Inferior parietal cortex (tissue), 1 donor: ENCODE measurements around the gene POLR2F.
"Not testable (repeated sequence)": the region's sequence is repeated elsewhere in the genome, so short reads cannot be mapped to it uniquely, and the experiment has no call there.

ENCODE experiments used
- DNase-seq: peaks from one replicate; pipeline ENCODE4 v3.0.0-alpha.2; 2016; ENCODE audit errors: extremely low spot score

Gene POLR2F

DNA sequence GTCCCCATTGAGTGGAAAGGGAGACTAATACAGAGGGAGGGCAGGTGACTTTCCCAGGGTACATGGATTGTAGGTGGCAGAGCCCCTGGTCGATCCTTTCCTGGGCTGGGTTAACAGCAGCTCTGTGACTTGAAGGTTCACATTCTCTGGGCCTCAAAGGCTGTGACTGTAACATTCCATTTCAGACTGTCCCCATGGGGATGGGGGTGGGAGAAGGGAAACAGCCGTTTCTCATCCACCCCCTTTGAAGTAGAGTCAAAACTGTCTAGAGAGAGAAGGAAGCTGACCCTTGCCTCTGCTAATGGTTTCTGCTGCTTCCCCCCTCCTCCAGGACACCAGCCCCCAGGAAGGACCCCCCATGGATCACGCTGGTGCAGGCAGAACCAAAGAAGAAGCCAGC is 28.2 kb upstream of the POLR2F start:
- DNase-seq = no peak

GRCh38 chr22:37925767-37926166 is 27.7 kb upstream of the POLR2F start:
- no peak for DNase-seq

DNA sequence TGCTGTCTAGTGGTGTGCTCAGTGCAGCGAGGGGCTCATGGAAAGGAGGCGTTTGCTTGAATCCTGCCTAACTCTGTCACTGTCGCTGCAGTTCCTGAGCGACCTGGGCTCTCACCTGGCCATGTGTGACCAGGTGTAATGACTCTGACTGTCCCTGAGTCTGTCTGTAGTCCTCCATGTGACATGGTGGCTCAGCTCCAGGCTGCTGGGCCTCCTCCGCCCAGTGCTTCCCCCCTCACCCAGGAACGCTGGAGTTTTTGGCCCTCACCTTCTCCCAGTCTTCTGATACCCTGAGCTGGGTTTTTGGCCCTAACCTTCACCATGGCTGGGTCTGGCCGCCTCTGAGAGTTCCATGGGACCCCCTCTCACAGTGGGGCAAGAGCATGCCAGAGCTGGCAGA is 27.1 kb upstream of the POLR2F start:
- no peak for DNase-seq

- no peak for DNase-seq
These were observed 26.5 kb upstream of the POLR2F start for GRCh38 chr22:37926771-37927636.

DNA sequence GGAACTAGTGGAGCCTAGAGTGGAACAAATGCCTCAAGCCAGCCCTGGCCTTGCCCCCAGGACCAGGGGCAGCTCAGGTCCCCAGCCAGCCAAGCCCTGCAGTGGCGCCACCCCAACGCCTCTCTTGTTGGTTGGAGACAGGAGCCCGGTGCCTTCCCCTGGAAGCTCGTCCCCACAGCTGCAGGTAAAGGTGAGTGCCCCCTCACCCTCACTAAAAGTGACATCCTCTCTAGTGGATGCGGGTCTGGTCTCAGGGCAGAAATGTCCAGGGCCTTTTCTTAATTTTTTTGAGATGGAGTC is 25.9 kb upstream of the POLR2F start:
- DNase-seq = no peak

- no peak for DNase-seq
These were observed 24.1 kb upstream of the POLR2F start for GRCh38 chr22:37929390-37929789.

DNA sequence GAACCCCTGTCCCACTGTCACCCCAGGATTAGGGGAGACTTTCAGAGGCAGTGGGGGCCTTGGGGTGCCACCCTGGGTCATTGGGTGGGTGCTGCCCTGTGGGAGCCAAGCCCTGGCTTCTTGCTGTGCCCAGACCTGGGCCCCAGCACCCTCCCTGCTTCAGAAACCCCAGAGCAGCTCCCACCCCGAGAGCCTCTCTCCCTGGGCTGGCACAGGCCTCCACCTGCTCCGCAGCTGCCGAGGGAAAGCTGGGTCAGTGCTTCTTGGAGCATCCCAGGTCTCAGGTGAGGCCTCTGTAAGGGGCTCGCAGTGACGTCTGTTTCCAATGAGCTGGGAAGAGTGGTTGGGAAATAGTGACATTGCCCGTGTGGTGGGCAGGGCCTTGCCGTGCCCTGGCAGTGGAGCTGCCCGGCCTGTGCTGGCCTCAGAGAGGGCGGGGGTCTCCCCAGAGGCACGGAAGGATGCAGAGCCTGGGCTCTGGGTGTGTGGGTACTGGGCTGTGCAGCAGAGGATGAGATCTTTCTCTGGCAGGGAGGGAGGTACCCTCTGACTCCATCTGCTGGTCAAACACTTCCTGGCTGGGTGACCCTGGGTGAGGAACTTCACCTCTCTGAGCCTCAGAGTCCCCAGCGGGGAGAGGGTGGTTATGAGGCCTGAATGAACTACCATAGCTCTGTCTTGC is 23.1 kb upstream of the POLR2F start:
- no peak for DNase-seq

DNA sequence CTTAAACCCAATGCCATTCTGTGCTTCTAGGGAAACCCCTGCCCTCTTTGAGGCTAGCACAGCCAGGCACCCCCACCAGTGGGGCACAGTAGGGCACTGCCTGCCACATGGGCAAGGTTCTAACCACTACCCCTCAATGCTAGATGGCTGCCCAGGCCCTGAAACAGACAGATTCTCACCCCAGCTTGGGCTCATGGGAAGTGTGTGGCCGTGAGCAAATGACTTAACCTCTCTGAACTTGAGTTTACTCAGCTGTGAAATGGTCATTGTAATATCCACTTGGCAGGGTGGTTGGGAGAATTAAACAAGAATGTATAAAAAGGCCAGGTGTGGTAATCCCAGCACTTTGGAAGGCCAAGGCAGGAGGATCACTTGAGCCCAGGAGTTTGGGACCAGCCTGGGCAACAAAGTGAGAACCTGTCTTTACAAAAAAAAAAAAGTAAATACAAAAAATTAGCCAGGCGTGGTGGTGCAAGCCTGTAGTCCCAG is 22.5 kb upstream of the POLR2F start:
- no peak for DNase-seq

GRCh38 chr22:37931893-37932389 is 21.6 kb upstream of the POLR2F start:
- DNase-seq = no peak

DNA sequence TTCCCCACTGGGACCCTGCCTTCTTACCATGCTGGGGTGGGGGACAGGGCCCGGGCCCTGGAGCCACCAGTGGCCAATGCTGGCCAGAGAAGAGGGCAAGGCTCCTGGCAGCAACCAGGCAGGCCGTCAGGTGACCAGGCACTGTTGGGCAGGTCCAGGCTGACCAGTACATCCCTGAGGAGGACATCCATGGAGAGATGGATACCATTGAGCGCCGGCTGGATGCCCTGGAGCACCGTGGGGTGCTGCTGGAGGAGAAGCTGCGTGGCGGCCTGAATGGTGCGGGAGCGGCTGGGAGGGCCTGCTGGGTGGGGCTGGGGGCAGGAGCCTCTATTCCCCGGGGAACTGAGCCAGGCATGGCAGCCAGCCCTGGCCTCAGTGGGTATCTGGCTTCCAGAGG is 21.1 kb upstream of the POLR2F start:
- no peak for DNase-seq

DNA sequence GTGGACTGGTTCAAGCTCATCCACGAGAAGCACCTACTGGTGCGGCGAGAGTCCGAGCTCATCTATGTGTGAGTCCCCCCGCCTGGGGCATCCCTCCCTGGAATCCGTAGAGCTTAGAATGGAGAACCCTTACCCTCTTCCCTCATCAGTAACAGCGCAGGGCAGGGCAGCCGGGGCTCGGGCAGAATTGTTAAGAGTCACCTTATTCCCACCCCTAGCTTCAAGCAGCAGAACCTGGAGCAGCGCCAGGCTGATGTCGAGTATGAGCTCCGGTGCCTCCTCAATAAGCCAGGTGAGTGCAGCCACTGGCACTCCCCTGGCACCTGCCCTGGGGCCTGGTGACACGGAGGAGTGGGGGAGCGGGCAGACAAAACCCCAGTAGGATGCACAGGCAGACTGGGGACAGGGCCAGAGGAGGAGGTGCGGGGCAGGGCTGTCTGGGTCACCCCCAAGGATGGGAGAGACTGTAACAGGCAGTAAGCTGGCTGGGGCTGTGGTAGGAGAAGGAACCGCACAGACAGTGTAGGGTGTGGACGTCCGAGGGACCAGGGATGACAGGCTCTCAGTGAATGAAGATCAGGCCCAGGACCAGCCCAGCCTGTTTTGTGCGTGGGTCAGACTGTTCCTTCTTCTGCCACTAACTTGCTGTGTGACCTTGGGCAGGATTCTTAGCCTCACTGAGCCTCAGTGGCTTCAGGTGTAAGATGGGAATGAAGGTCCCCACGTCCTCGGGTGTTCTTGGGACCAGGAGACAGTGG is 20.5 kb upstream of the POLR2F start:
- DNase-seq = no peak

DNA sequence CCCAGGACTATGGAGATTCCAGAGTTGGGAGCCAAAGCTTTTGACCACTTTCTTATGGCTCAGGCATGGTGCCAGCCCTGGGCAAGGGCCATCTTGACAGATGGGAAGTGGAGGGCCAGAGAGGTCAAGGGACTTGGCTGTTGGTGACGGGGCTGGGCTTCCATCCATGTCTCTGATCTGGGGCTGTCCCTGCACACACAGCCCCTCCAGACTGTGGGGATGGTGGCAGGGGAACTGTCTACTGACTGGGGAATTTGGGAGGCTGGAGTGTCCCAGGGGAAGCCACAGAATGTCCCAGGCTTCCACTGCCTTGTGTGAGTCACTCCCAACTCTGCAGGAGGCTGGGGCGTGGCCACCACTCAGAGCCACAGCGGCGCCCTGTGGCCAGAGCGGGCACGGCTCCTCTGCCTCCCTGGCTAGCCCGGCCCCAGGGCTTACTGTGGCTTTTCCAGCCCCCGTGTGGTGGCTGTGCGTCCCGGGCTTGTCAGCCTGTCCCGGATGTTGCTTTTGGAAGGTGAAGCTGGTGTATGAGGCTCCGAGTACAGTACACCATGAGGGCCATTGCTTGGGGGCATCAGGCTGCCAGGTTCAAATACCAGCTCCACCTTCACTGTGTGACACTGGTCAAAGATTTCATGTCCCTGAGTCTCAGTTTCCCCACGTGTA is 19.7 kb upstream of the POLR2F start:
- DNase-seq = peak; percentile 84

- no peak for DNase-seq
These were observed 12.7 kb upstream of the POLR2F start for GRCh38 chr22:37940698-37941376.

- DNase-seq = no peak
These were observed 11.4 kb upstream of the POLR2F start for GRCh38 chr22:37942133-37942532.

GRCh38 chr22:37943136-37943824 is 10.2 kb upstream of the POLR2F start:
- DNase-seq = no peak

- DNase-seq = no peak
These were observed 9.7 kb upstream of the POLR2F start for GRCh38 chr22:37943825-37944198.

DNA sequence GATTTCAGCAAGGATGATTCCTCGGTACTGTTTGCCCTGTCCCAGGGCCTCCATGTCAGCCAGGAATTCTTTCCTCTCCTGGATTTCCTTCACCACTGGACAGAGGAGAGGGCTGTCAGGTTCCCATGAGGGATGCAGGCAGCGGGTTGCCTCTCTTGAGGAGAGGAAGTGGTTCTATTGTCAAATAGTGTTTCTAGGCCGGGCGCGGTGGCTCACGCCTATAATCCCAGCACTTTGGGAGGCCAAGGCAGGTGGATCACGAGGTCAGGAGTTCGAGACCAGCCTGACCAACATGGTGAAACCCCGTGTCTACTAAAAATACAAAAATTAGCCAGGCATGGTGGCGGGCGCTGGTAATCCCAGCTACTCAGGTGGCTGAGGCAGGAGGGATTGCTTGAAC is 9.1 kb upstream of the POLR2F start:
- DNase-seq = not testable (repeated sequence)

DNA sequence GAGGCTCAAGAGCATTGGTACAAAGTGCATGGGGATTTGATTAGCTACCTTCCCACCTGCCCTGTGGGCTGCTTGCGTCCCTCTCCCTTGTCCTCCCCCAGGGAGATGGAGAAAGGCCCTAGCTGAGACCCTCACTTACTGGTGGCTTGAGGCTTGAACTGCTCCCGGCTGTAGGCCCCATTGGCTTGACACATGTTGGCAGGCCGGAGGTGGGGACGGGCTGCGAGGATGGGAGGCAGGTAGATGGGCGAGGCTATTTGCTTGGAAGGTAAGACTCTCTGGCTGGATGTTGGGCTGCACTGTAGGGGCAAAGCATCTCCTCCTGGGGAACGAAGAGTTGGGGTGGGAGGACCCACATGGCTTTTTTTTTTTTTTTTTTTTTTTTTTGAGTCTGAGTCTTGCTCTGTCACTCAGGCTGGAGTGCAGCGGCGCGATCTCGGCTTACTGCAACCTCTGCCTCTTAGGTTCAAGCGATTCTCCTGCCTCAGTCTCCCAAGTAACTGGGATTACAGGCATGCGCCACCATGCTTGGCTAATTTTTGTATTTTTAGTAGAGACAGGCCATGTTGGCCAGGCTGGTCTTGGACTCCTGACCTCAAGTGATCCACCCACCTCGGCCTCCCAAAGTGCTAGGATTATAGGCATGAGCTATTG is 6.2 kb upstream of the POLR2F start:
- DNase-seq = not testable (repeated sequence)

DNA sequence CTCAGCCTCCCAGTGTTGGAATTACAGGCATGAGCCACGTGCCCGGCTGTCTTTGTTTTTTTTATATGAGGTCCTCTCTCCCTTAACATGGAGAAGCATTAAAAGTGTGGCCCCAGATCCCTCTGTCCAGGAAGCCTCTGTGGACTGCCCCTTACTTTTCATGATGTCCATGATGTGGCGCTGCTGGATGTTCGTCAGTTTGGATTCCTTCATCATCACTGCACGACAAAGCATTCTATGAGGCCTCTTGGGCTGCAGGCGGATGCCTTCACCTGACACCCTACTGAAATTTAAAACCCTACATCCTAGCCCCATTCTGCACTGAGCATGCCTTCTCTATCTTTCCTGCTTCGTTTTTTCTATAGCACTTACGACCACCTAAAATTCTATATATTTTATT is 2.2 kb upstream of the POLR2F start:
- no peak for DNase-seq

DNA sequence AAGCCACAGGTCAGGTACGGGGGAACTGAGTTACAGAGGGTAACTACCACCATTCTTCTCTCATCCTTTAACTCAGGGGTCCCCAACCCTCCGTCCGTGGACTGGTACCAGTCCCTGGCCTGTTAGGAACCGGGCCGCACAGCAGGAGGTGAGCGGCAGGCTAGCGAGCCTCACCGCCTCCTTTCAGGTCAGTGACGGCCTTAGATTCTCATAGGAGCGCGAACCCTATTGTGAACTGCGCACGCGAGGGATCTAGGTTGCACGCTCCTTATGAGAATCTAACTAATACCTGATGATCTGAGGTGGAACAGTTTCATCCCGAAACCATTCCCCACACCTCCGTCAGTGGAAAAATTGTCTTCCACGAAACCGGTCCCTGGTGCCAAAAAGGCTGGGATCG is 870 bp upstream of the POLR2F start:
- not testable (repeated sequence) for DNase-seq
